GM18507 (cell line): ENCODE data around the gene RPL34.

Experiments
- DNase-seq: peaks from one replicate; pipeline ENCODE4 v3.0.0; 2011; ENCODE audit warnings: low read depth; ENCODE audit not compliant: insufficient read length; ENCODE audit errors: extremely low spot score
- FAIRE-seq: peaks from 2 replicates; lab custom pipeline; 2011; peaks lifted over from hg19 to GRCh38; lab: Jason Lieb, UNC

RPL34 gene

DNA sequence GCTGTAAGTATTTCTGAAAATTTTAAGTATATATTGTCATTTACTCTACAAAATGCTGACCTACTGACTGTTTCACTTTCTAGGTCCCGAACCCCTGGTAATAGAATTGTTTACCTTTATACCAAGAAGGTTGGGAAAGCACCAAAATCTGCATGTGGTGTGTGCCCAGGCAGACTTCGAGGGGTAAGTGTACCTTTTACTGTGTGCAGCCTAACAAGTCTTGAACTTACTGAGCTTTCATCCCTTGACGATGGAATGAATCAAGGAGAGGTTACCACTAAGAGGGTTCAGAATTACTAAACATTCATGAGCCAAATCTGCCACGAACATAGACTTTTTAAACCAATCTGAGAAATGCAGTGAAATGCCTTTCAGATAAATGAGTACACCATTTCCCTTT, 1.6 kb downstream of the RPL34 start:
- DNase-seq, result no peak
- no peak for FAIRE-seq

DNA sequence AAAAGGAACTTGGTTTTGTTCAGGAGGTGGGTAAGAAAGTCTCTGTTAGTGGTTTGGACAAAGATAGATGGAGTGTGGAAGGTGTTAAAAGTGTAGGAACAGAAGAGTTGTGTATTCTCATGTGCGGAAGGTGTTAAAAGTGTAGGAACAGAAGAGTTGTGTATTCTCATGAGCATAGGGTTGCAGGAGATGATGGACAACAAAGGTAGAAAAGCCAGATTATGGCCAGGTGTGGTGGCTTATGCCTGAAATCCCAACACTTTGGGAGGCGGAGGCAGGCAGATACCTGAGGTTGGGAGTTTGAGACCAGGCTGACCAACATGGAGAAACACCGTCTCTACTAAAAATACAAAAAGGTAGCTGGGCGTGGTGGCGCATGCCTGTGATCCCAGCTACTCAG, 2.5 kb downstream of the RPL34 start:
- DNase-seq, result no peak
- no peak for FAIRE-seq

DNA sequence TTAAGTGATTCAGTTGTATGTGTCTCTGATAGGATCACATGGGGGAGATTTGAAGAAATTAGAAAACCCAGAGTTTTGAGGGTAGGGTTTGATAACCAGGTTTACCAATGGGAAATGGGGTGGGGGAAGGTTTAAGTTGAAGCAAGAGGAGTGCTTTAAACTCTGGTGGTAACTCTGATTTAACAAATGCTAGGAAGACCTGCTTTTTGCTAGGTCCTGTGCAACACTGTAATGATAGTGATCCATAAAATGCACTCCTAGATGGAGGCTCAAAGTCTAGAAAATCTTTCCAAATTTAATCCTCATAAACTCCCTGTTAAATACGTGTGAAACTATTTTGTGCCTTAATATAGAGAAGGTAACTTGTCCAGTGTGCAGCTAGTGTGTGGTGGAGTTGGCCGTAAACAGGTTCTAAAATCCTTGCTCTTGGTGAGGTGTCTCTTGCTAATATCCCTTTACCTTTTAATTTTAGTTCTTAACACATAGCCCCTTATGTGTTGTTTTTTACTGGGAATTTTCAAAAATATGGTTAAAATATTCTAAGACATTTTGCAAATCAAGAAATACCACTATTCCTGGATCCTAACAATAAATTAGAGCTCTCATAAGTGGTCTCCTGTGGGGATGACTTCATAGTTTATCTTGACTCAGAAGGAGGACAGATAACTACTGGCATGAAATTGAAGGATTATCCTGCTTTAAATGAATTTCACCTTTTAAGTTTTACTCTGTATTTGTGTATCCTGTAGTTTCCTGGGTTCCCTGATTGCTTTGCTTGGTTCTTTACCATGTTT, 4.1 kb downstream of the RPL34 start:
- FAIRE-seq (no peak), DNase-seq (no peak)

DNA sequence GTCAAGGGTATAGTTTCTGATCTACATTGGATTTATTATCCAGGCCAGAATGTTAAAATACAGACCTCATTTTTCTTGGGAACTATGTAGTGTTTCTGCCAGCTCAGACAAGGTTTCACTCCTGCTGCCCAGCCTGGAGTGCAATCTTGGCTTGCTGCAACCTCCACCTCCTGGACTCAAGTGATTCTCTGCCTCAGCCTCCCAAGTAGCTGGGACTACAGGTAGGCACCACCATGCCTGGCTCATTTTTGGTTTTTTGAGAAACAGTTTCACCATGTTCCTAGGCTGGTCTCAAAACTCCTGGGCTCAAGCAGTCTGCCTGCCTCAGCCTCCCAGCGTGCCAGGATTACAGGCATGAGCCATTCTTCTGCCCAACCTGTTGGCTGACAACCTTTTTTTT, 5.7 kb downstream of the RPL34 start:
- no peak for FAIRE-seq

DNA sequence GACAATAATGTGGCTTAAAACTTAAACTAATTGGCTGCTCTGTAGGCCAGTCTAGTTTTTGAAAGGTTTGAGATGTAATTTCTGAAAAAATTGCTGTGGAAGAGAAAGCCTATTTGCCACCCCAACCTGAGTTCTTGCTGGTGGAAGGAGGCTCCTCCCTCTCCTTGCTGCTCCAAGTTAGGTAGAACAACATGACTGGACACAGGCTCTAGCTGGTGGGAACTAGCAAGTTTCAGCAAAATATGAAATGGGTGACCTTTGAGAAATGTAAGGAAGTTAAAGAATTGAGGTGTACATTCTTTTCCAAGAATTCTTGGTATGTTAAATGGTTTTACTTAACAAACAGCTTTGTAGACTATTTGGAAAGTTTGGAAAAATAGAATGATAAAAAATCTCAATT, 8.0 kb downstream of the RPL34 start:
- DNase-seq, result no peak
- no peak for FAIRE-seq

More for the DNA sequence above, 5.7 kb downstream of the RPL34 start:
- DNase-seq, result no peak

DNA sequence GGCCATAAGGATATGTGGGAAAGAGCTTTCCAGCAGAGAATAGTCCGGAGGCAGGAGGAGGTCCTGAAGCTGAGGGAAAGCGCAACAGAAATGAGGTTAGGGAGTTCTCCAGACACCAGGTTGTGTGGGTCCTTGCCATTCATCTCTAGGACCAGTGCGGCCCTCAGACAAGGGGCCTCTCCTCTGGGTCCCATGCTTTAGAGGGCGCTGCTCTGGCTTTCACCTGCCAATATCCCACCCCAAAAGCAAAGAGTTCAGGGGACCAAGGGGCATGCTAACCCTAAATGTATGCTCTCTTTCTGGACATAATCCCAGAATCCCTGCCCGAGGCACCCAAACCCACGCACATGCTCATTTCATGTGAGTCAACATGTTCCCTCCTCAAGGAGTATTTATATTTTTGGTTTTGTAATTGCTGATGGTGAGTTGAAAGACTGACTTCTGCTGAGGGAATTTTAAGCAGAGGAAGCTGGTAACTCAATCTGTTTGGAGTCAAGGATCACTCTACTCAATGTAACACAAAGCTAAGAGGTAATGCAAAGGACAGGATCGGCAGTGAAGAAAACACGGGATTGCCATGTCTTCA, 14.8 kb downstream of the RPL34 start:
- FAIRE-seq, result no peak
- DNase-seq, result no peak

DNA sequence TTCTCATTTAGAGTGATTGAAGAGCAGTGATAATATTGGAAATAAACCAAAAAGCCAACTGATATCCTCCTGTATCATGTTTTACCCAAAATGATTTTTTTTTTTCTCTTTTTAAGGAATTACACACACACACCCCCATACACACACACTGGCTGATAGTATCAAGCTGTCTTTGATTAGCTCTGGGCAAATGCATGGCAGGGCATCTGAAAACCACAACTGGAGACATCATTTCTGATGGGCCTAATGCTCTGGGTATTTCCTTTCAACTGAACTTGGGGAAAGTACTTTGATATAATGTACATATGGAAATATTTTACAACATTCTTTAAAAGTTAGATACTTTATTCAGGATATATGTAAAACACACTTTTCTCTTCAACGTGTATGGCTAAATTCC, 15.9 kb downstream of the RPL34 start:
- no peak for FAIRE-seq
- DNase-seq, result no peak

DNA sequence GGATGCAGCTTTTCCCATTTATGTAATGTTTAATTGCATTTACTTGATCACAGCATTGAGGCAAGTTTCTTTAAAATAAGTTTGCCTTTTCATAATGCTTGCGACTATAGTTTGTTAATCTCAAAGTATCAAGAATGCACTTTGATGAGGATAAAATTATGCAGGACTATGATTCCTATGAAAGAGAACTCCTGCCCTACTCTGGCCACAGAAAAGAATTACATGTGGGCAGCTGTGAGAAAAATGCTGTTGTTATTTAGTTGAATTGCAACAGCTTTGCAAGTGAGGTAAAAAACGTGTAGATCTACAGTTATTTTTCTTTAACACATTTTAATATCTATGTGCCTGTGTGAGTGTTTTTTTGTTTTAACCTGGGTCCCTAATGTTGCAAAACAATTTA, 17.5 kb downstream of the RPL34 start:
- DNase-seq (no peak), FAIRE-seq (no peak)

DNA sequence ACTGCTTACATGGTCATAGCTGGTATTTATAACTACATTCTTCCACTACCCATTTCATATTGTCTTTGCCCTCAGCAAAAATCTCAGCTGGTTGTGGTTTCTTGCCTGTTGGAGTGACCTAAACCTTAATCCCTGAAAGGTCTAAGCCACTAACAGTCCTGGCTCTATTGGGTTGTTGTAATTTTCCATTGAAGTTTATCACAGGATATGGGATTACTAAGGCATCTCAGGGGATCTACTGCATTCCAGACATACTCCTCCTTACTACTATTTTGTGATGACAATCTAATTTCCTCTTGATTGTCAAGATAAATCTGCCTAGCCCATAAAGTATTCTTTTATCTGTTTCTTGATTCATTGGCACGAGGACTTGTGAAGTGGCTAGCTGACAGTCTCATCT, 23.9 kb downstream of the RPL34 start:
- DNase-seq (no peak), FAIRE-seq (no peak)

DNA sequence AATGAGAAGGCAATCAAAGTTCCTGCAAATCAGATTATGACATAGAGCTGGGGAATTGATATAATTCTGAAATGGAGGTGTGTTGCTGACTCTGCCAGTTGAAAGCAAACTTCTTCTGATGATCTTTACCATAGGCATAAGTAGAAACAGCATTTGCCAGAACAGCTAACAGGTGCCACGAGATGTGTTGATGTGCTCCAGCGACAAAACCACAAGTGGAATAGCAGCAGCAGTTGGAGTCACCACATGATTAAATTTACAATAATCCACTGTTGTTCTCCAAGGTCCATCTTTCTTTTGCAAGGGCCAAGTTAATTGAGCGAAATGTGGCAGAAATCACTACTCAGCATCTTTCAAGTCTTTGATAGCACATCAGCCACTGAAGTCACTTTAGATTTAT, 26.3 kb downstream of the RPL34 start:
- FAIRE-seq, result no peak

DNA sequence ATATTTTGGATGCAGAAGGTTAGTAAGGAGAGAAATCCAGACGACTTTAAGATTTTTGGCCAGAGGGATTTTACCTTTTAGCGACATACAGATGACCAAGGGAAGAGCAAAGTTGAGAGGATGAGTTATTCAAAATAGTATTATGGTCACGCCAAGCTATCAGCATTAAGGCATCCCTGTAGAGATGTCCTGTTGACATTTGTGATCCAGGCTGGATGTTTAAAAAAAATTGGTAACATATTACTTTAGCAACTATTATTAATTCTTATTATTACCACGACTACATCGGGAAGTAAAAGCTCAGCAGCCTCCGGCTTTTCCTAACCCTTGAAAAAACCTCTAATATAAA, 29.5 kb downstream of the RPL34 start:
- DNase-seq, result no peak
- FAIRE-seq, result no peak

More for the DNA sequence above, 26.3 kb downstream of the RPL34 start:
- DNase-seq, result no peak

DNA sequence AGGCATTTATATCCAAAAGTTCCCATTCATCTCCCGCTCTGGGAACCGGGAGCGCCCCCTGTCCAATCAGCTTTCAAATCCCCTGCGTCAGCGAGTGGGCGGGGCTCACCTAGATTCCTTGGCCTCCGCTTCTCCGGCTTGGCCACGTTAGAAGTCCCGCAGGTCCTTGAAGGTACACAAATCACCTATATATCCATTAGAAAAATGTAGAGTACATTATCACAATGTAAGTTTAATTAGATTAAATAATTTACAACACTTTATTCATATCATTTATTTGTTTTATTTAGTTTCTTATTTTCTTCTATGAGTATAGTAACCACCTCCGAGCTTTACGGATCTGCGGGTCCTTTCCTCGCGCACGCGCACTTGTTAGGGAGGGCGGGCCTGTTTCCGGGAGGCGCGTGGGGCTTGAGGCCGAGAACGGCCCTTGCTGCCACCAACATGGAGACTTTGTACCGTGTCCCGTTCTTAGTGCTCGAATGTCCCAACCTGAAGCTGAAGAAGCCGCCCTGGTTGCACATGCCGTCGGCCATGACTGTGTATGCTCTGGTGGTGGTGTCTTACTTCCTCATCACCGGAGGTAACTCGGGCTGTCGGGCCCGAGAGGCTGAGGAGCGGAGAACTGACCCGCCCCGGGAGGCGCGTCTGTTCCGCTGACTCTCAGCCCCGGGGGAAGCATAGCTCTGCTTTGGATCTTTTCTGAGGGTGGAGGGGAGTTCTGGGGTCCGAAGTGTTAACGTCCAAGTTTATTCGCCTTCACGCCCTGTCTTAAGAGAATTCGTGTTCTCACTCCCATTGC, 30.0 kb downstream of the RPL34 start, which contains the start of gene OSTC:
Gene OSTC (plus strand): TSS at position 388 of the 802 bp plus-strand sequence. CDS start 57 bp downstream, at position 445.
- DNase-seq (peak; percentile 77), FAIRE-seq (peak; percentile 95)

DNA sequence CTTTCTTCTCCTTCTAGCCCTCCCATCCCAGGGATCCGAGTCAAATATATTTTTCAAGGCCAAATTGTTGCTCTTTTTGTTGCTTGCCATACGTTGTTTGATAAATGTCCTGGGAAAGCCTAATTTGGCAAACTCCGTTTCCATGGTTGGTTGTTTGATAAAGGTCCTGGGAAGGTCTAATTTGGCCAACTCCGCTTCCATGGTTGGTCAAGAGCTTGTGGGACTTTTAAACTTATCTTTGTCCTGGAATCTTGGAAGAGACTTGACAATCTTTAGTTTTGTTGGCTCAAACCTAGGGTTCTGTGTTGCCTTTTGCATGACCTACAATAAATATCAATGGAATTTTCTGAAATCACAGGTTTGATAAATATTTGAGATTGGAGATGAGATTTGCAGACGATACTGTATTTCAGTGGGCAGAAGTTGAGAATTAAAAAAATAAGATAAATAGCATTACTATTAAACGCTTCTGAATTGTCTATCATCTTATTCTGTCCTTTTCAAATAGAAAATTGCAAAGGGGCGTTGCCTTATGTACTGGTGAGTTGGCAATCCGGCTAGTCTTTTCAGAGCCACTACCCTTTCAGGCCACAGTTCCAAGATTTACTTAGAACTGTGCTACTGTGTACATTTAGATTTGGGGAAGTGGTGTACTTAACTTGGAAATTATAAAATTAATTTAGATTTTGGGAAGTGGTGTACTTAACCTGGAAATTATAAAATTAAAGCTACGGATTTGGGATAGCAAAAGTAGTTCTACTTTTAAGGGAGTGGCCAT, 30.8 kb downstream of the RPL34 start:
- DNase-seq (no peak), FAIRE-seq (peak; percentile 45)

DNA sequence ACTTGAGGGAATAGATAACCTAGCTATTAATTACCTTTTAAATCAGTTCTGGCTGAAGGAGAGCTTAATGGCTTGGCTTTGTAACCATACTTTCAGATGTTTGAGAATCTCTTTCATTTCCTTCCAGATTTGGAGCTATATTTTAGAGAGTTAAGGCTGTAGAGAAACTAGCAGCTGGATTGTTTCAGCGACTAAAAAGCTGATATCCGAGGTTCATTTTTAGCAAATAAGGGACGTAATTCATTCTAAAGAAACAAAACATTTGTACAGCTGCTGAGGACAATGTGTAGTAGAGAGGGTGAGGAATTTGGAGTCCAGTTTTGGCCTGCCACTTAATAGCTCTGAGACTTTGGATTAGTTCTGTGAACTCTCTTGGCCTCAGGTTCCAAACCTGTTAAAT, 42.3 kb downstream of the RPL34 start:
- DNase-seq (no peak), FAIRE-seq (no peak)

DNA sequence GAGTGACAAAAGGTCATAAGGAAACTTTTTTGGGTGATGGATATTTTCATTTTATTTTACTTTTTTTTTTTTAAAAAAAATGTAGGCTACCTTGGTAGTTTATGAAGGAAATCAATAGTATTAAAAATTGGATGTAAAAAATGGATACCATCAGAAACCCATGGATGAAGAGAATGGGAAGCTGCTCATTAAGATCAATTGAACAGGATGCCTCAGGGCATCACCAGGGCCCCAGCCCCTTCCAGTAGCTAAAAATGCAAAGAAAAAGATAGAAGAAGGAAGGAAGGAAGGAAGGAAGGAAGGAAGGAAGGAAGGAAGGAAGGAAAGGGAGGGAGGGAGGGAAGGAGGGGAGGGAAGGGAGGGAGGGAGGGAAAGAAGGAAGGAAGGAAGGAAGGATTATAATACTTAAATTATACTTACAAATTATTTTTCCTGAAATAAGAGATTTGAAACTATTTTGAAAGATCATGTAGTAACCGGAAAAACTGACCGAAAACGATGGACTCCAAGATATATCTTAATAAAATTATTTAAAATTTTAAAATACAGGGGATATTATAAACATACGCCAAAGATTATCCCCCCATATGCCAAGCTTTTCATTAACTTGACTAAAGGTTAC, 54.1 kb downstream of the RPL34 start:
- FAIRE-seq, result no peak
- no peak for DNase-seq
